Breast epithelium (tissue), 3 donors: Measurements from ENCODE around the gene RALY.

Experiments used
- POLR2AphosphoS5 ChIP-seq, 3 donors: sonication (generic); formaldehyde crosslinking; IDR thresholded peaks; one replicate each; pipeline ENCODE4 v1.6.1; 2017; ENCODE audit warnings: antibody characterized with exemption in 3 of 3
- TF ChIP-seq, protein P1 (sequence below), 3 donors: fragments of 450-650 bp; IDR thresholded peaks; one replicate each; pipeline ENCODE4 v1.5.1; 2016 to 2017; ENCODE audit warnings: antibody characterized with exemption in 3 of 3, mild to moderate bottlenecking in 3 of 3, moderate library complexity in 3 of 3

DNA sequence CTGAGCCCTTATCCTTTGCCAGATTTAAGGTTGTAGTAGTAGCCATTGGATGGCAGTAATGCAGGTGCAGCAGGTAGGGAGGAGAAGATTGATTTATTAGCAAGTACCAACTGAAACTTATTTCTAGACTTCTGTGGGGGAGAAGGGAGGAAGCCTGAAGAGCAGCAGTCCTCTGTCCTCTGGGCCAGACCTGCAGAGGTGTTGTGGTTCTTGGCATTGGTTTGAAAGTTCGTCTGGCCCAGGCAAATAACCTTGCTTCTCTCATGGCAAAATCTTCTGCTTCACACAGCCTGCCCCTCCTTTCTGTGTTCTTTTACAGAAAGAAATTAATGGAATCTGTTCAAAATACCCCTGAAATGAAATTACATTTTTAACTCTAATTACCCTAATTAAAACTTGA lies 24.5 kb downstream of the RALY start:
- no peak for TF ChIP-seq POLR2AphosphoS5 (IDR thresholded peaks at IDR 0.05)
- TF ChIP-seq, protein P1, sequence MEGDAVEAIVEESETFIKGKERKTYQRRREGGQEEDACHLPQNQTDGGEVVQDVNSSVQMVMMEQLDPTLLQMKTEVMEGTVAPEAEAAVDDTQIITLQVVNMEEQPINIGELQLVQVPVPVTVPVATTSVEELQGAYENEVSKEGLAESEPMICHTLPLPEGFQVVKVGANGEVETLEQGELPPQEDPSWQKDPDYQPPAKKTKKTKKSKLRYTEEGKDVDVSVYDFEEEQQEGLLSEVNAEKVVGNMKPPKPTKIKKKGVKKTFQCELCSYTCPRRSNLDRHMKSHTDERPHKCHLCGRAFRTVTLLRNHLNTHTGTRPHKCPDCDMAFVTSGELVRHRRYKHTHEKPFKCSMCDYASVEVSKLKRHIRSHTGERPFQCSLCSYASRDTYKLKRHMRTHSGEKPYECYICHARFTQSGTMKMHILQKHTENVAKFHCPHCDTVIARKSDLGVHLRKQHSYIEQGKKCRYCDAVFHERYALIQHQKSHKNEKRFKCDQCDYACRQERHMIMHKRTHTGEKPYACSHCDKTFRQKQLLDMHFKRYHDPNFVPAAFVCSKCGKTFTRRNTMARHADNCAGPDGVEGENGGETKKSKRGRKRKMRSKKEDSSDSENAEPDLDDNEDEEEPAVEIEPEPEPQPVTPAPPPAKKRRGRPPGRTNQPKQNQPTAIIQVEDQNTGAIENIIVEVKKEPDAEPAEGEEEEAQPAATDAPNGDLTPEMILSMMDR (IDR thresholded peaks at IDR 0.05) = no peak
